Bronchial epithelial cell (primary cell): ENCODE data around the gene CABP4. TPM values are rescaled to one million over a fixed set of nuclear protein-coding genes. Genes with fewer than 3 reads are reported as not detected.

Source experiments
- DNase-seq: peaks from one replicate; pipeline ENCODE4 v3.0.0-alpha.2; 2010; ENCODE audit warnings: low read depth
- FAIRE-seq: peaks from 2 replicates; lab custom pipeline; 2011; peaks lifted over from hg19 to GRCh38; lab: Jason Lieb, UNC
- H3K27me3 ChIP-seq: 2 replicates; pipeline ENCODE4 v1.5.1; 2011; ENCODE audit warnings: low read length; ENCODE audit not compliant: control insufficient read depth, insufficient read depth
- H3K36me3 ChIP-seq: 2 replicates; pipeline ENCODE4 v1.5.1; 2011; ENCODE audit warnings: low read length; ENCODE audit not compliant: control insufficient read depth, insufficient read depth
- H3K4me3 ChIP-seq: 2 replicates; pipeline ENCODE4 v1.5.1; 2011; ENCODE audit warnings: mild to moderate bottlenecking, low read depth, low read length, control low read depth
- CTCF ChIP-seq: IDR thresholded peaks from 2 replicates; pipeline ENCODE4 v1.5.1; 2011; ENCODE audit warnings: mild to moderate bottlenecking, moderate library complexity, low read length, control low read depth, inconsistent platforms; ENCODE audit not compliant: insufficient read depth, severe bottlenecking
- total RNA-seq: library from RNA; depleted of rRNA; stranded (reverse); fragments of >200 nt; gene quantifications from 2 replicates; pipeline ENCODE4 v1.2.1, GENCODE V29; 2014

The CABP4 gene
- total RNA-seq, 1 donor from 2014 or later, result not detected

- Histone ChIP-seq H3K36me3 (peaks cover 39% of the 10 kb centered on the region), H3K4me3 (no peak overlapping the region), H3K27me3 (no peaks in the 10 kb centered on the region)
- FAIRE-seq, result no peak
- DNase-seq, result no peak
- TF ChIP-seq CTCF, result no peak
These were observed 45.3 kb downstream of the CABP4 start for GRCh38 chr11:67500484-67500821.

GRCh38 chr11:67500831-67501715, 45.9 kb downstream of the CABP4 start:
- H3K4me3 ChIP-seq, result no peak overlapping the region
- no peak for TF ChIP-seq CTCF
- H3K27me3 ChIP-seq, result no peaks in the 10 kb centered on the region
- FAIRE-seq (peak; percentile 23), DNase-seq (peak; percentile 39)
- peaks cover 33% of the 10 kb centered on the region for H3K36me3 ChIP-seq

- FAIRE-seq (no peak), DNase-seq (no peak)
- no peaks in the 10 kb centered on the region for H3K27me3 ChIP-seq
- H3K36me3 ChIP-seq, result peaks cover 37% of the 10 kb centered on the region
- no peak overlapping the region for H3K4me3 ChIP-seq
- no peak for TF ChIP-seq CTCF
These were observed 46.7 kb downstream of the CABP4 start for GRCh38 chr11:67501854-67502253.

- TF ChIP-seq CTCF, result no peak
- FAIRE-seq, result no peak
- Histone ChIP-seq H3K27me3 (no peaks in the 10 kb centered on the region), H3K36me3 (peaks cover 33% of the 10 kb centered on the region), H3K4me3 (no peak overlapping the region)
- DNase-seq, result no peak
These were observed 47.3 kb downstream of the CABP4 start for GRCh38 chr11:67502328-67502979.

- DNase-seq, result no peak
- FAIRE-seq, result no peak
- H3K27me3 ChIP-seq, result no peaks in the 10 kb centered on the region
- TF ChIP-seq CTCF, result no peak
- peak overlapping the region; percentile 89 for H3K4me3 ChIP-seq
- peaks cover 28% of the 10 kb centered on the region for H3K36me3 ChIP-seq
These were observed 48.2 kb downstream of the CABP4 start for GRCh38 chr11:67503119-67504004.
